ENCODE data around the gene PTGES3L.
"Not testable (repeated sequence)": the region's sequence is repeated elsewhere in the genome, so short reads cannot be mapped to it uniquely, and the experiment has no call there.

The PTGES3L gene

GRCh38 chr17:43014020-43014648 is 34.3 kb upstream of the PTGES3L start:
- DNase-seq = no peak

GRCh38 chr17:43013296-43013695 is 33.4 kb upstream of the PTGES3L start:
- DNase-seq = no peak

DNA sequence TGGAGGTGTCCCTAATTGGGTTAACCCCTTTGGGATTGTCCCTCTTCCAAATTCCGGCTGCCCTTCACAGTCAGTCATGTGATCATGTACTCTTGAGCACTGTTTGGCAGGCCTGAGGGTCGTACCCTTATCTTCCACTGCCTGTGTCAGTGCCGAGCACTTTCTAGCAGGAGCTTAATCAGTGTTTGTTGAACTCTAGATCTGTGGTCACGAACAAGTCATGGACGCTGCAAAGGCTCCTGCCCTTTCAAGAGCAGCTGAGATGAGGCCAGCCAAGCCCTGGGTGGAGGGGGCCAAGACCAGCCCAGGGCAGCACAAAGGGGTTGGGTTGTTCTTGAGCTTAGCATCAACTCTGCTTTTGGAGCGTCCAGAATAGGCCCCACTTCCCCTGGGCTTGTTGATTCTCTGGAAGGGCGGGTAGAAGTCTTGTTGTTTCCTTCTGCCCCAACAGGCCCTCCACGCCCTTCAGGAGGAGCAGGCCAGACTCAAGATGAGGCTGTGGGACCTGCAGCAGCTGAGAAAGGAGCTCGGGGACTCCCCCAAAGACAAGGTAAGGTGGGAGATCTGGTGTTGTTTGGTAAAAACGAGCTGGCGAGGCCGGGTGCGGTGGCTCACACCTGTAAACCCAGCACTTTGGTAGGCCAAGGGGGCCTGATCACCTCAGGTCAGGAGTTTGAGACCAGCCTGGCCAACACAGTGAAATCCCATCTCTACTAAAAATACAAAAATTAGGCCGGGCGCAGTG is 32.0 kb upstream of the PTGES3L start:
- DNase-seq = no peak

DNA sequence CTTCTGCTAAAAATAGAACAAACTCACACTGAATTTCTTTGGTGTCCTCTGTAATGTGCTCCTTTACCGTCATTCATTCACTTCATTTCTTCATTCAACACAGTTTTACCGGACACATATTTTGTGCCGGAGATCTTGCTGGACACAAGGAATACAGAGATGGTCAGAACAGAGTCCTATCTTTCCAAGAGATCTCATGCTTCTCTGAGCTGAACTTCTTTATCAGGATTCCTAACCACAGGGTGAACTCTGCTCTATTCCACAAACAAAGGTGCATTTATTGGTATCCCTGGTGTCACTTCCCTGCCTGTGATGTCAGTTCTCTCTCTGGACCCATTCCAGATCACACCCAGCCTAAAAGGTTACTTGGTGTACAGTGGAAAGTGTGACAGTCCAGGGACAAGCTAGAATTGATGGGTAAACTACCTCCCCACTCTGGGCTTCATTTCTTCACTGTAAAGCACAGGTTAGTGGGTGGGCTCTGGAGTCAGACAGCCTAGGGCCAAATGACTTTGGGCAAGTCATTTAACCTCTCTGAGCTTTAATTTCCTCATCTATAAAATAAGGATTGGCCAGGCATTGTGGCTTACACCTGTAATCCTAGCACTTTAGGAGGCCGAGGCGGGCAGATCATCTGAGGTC is 30.9 kb upstream of the PTGES3L start:
- DNase-seq = no peak

- peak; percentile 68 for DNase-seq
Measured at GRCh38 chr17:43006639-43007551, 27.0 kb upstream of the PTGES3L start, which contains the start of gene IFI35. Gene IFI35, plus strand, starts transcription at chr17:43006784. Its CDS starts 164 bp downstream, at chr17:43006948.

- no peak for DNase-seq
Measured at GRCh38 chr17:43003542-43004172, 23.8 kb upstream of the PTGES3L start.

DNA sequence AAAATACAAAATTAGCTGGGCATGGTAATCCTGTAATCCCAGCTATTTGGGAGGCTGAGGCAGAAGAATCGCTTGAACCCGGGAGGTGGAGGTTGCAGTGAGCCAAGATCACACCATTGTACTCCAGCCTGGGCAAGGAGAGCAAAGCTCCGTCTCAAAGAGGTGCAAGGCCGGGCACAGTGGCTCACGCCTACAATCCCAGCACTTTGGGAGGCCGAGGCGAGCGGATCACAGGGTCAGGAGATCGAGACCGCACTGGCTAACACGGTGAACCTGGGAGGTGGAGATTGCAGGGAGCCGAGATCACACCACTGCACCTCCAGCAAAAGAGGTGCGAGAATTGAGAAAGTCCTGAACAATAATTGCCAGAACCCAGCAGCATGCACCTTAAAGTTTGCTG is 21.0 kb upstream of the PTGES3L start:
- DNase-seq = not testable (repeated sequence)

- no peak for DNase-seq
Measured at GRCh38 chr17:42999003-42999525, 19.2 kb upstream of the PTGES3L start.

- DNase-seq = peak; percentile 99
Measured at GRCh38 chr17:42997984-42998938, 18.4 kb upstream of the PTGES3L start, which contains the start of gene RPL27. Gene RPL27, plus strand, starts transcription at chr17:42998419. Its CDS starts 332 bp downstream, at chr17:42998751.

DNA sequence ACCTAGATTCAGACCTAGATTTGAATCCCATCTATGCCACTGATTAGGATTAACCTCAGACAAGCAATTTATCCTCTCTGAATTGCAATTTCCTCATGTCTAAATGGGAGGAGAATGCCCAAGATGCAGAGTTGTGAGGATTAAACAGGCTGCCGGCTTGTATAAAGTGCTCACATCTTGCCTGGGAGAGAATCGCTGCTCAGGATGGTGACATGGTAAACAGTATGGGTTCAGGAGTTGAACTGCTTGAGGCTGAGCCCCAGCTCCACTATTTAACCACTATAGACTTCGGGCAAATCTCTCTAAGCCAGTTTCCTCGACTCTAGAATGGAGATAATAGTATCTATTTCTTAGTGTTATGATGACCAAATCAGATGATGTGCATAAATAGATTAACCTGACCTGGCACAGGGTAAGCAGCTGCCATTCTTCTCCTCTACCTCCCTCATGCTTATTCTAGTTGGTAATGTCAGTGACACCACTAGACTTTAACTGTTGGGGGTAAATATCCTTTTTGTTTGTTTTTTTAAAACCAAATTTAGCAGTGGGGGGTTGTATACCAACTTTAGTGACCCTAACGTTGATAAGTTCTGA is 17.6 kb upstream of the PTGES3L start:
- no peak for DNase-seq

DNA sequence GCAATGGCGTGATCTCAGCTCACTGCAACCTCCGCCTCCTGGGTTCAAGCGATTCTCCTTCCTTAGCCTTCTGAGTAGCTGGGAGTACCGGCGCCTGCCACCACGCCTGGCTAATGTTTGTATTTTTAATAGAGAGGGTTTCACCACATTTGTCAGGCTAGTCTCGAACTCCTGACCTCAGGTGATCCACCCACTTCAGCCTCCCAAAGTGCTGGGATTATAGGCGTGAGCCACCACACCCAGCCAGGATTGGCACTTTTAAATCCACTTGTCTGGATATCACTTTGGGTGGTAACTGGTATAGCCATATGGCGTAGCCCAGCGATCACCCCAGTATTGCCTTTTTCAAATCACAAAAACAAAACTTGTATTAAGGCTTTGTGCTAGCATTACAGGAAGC is 14.0 kb upstream of the PTGES3L start:
- DNase-seq = not testable (repeated sequence)

DNA sequence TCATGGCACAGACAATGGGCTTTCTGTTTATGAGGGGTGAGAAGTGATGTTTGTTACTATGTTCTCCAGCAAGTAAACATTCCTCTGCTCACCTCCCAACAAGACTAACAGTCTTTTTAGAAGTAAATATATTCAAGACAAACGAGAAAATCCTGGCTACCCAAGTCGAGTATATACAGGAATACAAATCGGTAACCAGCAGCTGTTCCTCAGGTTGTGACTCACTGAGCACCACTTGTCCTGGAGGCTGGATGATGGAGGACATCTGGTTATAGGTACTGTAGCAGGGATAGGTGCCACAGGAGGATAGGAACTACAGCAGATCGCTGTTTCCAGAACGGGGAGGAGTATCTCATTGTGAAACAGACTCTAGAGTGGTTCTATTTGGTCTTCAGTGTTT is 13.0 kb upstream of the PTGES3L start:
- DNase-seq = no peak

DNA sequence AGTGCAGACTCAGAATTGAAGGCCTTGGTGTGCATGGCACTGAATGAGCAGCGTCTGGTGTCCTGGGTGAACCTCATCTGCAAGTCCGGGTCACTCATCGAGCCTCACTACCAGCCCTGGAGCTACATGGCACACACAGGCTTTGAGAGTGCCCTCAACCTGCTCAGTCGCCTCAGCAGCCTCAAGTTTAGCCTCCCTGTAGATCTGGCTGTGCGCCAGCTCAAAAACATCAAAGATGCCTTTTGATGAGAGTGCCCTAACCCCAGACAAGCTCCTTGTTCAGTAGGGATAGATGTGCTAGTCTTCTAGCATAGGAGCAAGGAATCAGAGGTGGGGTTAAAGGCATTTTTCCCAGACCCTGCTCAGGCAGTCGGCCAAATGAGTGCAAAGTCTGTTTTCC is 11.6 kb upstream of the PTGES3L start:
- no peak for DNase-seq

DNA sequence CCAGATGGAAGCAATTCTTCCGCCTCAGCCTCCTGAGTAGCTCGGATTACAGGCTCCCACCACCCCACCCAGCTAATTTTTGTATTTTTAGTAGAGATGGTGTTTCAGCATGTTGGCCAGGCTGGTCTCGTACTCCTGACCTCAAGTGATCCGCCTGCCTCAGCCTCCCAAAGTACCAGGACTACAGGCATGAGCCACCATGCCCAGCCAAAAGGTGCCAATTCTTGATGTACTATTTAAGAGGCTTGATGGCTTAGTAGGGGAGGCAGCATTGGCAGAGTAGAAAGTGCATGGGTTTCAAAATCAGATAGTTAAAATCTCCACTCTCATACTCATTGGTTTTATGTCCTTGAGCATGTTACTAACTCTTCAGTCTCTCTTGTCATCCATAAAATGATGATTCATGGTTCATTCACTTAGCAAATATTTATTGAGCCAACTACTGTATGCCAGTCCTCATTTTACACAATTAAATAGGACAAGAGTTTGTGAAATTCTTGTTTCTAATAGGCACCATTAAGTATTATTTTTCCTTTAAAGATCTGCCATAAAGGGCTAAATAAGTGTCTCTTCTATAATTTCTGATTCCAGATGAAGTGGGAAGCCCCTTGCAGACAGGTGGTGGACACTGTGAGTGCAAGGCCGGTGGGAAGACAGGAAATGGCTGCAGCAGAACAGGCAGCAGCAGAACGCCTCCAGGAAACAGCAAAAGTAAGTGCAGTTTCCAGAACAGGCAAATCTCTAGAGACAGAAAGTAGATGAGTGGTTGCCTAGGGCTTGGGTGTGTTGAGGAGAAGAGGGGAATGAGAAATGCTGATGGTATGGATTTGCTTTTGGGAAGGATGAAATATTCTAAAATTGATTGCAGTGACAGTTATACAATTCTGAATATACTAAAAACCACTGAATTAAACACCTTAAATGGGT is 10.1 kb upstream of the PTGES3L start:
- no peak for DNase-seq

- no peak for DNase-seq
Measured at GRCh38 chr17:42989141-42989540, 9.3 kb upstream of the PTGES3L start.

- no peak for DNase-seq
Measured at GRCh38 chr17:42985225-42985624, 5.3 kb upstream of the PTGES3L start.

DNA sequence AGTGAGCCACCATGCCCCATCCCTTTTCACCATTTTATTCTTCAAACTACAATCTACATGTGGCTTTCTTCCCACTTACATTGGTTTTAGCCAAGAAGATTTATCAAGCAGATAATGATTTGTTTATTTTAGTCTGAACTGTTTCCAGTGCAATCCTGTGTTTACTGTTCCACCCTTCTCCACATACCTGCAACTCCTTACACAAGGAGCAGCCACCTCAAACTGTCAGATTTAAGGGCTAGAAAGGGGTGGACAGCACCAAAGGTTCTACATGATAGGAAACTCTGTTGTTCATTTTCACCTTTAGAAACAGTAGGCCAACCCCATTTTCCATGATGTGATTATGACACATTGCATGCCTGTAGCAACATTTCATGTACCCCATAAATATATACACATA is 2.4 kb upstream of the PTGES3L start:
- DNase-seq = no peak

- peak; percentile 15 for DNase-seq
Measured at GRCh38 chr17:42980766-42981397, 1.0 kb upstream of the PTGES3L start.

- DNase-seq = peak; percentile 81
Measured at GRCh38 chr17:42980274-42980765, 440 bp upstream of the PTGES3L start, which contains the start of gene RUNDC1. Gene RUNDC1, plus strand, starts transcription at chr17:42980565. Its CDS starts 12 bp downstream, at chr17:42980577.
